GM12878 (cell line): ENCODE data around the gene OR7G3. TPM values are rescaled to one million over a fixed set of nuclear protein-coding genes. Genes with fewer than 3 reads are reported as not detected.

Experiments
- ATAC-seq: fragments of 200-7000 bp; cut with Tn5 transposase; 3 replicates; pipeline ENCODE4 v1.9.1; 2020; ENCODE audit warnings: mild to moderate bottlenecking, moderate library complexity
- BruUV-seq: library from RNA; stranded (reverse); fragments of 400-500 nt; replicated peaks from 2 replicates; lab custom pipeline; 2021; lab: Mats Ljungman, UMichigan
- CTCF ChIA-PET: fragments of 300-600 bp; sonication (Branson Sonifier 250); formaldehyde crosslinking; extraction: SDS; loops from one replicate; lab custom pipeline; 2021; ENCODE audit warnings: inconsistent platforms; lab: Yijun Ruan, JAX
- POLR2A ChIA-PET: fragments of 350-600 bp; formaldehyde crosslinking; extraction: SDS; loops from one replicate; lab custom pipeline; 2021; ENCODE audit warnings: inconsistent platforms; lab: Charles Lee
- RAD21 ChIA-PET: fragments of 300-600 bp; sonication (Branson Sonifier 250); formaldehyde crosslinking; loops from one replicate; lab custom pipeline; 2023; ENCODE audit warnings: antibody characterized with exemption; ENCODE audit not compliant: unreplicated experiment; lab: Charles Lee
- SMC1A ChIA-PET: fragments of 300-600 bp; sonication (Branson Sonifier 250); formaldehyde crosslinking; loops from one replicate; lab custom pipeline; 2023; ENCODE audit not compliant: unreplicated experiment, uncharacterized antibody; lab: Charles Lee
- DNase-seq: peaks from one replicate; pipeline ENCODE4 v3.0.0-alpha.2; 2011; ENCODE audit warnings: low read depth, low spot score
- FAIRE-seq: peaks from 3 replicates; lab custom pipeline; 2011; peaks lifted over from hg19 to GRCh38; lab: Jason Lieb, UNC
- H2AFZ ChIP-seq: 2 replicates; pipeline ENCODE4 v1.6.0; 2011; ENCODE audit warnings: low read depth, low read length, control low read depth; ENCODE audit not compliant: control insufficient read depth
- H3K27ac ChIP-seq: 2 replicates; pipeline ENCODE4 v1.5.1; 2011; ENCODE audit warnings: control low read depth; ENCODE audit not compliant: control insufficient read depth, insufficient read depth
- H3K27me3 ChIP-seq, 2 experiments: replicated peaks in 1 of 2; 2 replicates each; pipeline versions ENCODE4 v1.6.0 to v1.6.1; 2011; ENCODE audit warnings: low read length in 1 of 2; ENCODE audit not compliant: control insufficient read depth in 2 of 2, insufficient read depth in 2 of 2
- H3K36me3 ChIP-seq, 2 experiments: 2 replicates each; pipeline ENCODE4 v1.5.1; 2011; ENCODE audit warnings: low read length in 1 of 2; ENCODE audit not compliant: control insufficient read depth in 2 of 2, insufficient read depth in 2 of 2
- H3K4me1 ChIP-seq: 2 replicates; pipeline ENCODE4 v1.6.1; 2011; ENCODE audit warnings: mild to moderate bottlenecking, low read length, moderate library complexity, mixed read lengths; ENCODE audit not compliant: control insufficient read depth, insufficient read depth
- H3K4me2 ChIP-seq: 2 replicates; pipeline ENCODE4 v1.6.0; 2011; ENCODE audit warnings: control low read depth; ENCODE audit not compliant: control insufficient read depth, insufficient read depth
- H3K4me3 ChIP-seq: fragments of 200-600 bp; sonication (generic); 2 replicates; pipeline ENCODE4 v1.5.1; 2016
- H3K79me2 ChIP-seq: 2 replicates; pipeline ENCODE4 v1.6.0; 2011; ENCODE audit warnings: low read length; ENCODE audit not compliant: control insufficient read depth, insufficient read depth
- H3K9ac ChIP-seq: 2 replicates; pipeline ENCODE4 v1.8.0; 2011; ENCODE audit warnings: low read length, control low read depth, mixed read lengths; ENCODE audit not compliant: control insufficient read depth, insufficient read depth
- H3K9me3 ChIP-seq: replicated peaks from 3 replicates; pipeline ENCODE4 v1.5.1; 2011; ENCODE audit warnings: mild to moderate bottlenecking, low read length; ENCODE audit not compliant: control insufficient read depth, insufficient read depth
- H4K20me1 ChIP-seq: 2 replicates; pipeline ENCODE4 v1.6.0; 2011; ENCODE audit not compliant: control insufficient read depth, insufficient read depth
- BMI1 ChIP-seq: fragments of 450-650 bp; IDR thresholded peaks from 2 replicates; pipeline ENCODE4 v1.6.1; 2016; ENCODE audit warnings: mild to moderate bottlenecking, moderate library complexity, borderline replicate concordance
- CBX5 ChIP-seq: sonication (generic); IDR thresholded peaks from 2 replicates; pipeline ENCODE4 v1.6.1; 2016; ENCODE audit warnings: low read depth, moderate library complexity, mild to moderate bottlenecking, inconsistent platforms
- CEBPB ChIP-seq, 2 experiments: fragments of 150-350 bp in 1 of 2; IDR thresholded peaks; 2 replicates each; pipeline ENCODE4 v1.6.1; 2012 to 2014; ENCODE audit warnings: low read depth in 2 of 2, low read length in 2 of 2, borderline replicate concordance in 1 of 2, inconsistent platforms in 1 of 2
- CREM ChIP-seq: IDR thresholded peaks from 2 replicates; pipeline ENCODE4 v1.6.1; 2014; ENCODE audit warnings: antibody characterized with exemption, low read depth
- ESRRA ChIP-seq: IDR thresholded peaks from 2 replicates; pipeline ENCODE4 v1.6.1; 2012; ENCODE audit warnings: mild to moderate bottlenecking, low read length, improper control_type of control experiment
- FOXM1 ChIP-seq: IDR thresholded peaks from 2 replicates; pipeline ENCODE4 v1.6.1; 2012; ENCODE audit warnings: low read depth, mild to moderate bottlenecking, inconsistent platforms, low read length, moderate library complexity
- KLF5 ChIP-seq: fragments of 450-650 bp; IDR thresholded peaks from 2 replicates; pipeline ENCODE4 v1.6.1; 2014; ENCODE audit warnings: mild to moderate bottlenecking; ENCODE audit not compliant: partially characterized antibody
- NFYA ChIP-seq: IDR thresholded peaks from 2 replicates; pipeline ENCODE4 v1.6.1; 2011; ENCODE audit warnings: low read depth, mild to moderate bottlenecking, low read length, improper control_type of control experiment, borderline replicate concordance
- NKRF ChIP-seq: fragments of 450-650 bp; conservative IDR thresholded peaks from 2 replicates; pipeline ENCODE4 v1.6.1; 2017; ENCODE audit warnings: mild to moderate bottlenecking, moderate library complexity
- NR2C2 ChIP-seq: IDR thresholded peaks from 2 replicates; pipeline ENCODE4 v1.6.1; 2011; ENCODE audit warnings: borderline replicate concordance, low read depth; ENCODE audit not compliant: control insufficient read depth, insufficient read length
- SPI1 ChIP-seq: IDR thresholded peaks from 2 replicates; pipeline ENCODE4 v1.6.1; 2011; ENCODE audit warnings: low read depth, mild to moderate bottlenecking, low read length, moderate library complexity, borderline replicate concordance; ENCODE audit not compliant: insufficient read depth
- STAT3 ChIP-seq: IDR thresholded peaks from 2 replicates; pipeline ENCODE4 v1.6.1; 2011; ENCODE audit warnings: low read depth, low read length, improper control_type of control experiment
- SUPT20H ChIP-seq: IDR thresholded peaks from 2 replicates; pipeline ENCODE4 v1.6.1; 2011; ENCODE audit warnings: low read depth, mild to moderate bottlenecking, low read length, moderate library complexity, borderline replicate concordance; ENCODE audit not compliant: control insufficient read depth
- WRNIP1 ChIP-seq: IDR thresholded peaks from 2 replicates; pipeline ENCODE4 v1.6.1; 2011; ENCODE audit warnings: low read depth, low read length, improper control_type of control experiment, borderline replicate concordance
- ZNF24 ChIP-seq: fragments of 450-650 bp; IDR thresholded peaks from 2 replicates; pipeline ENCODE4 v1.6.1; 2017; ENCODE audit warnings: antibody characterized with exemption, mild to moderate bottlenecking
- WGBS: methylation state at CpG from one replicate; pipeline ENCODE4 v1.1.6; 2016; ENCODE audit warnings: low lambda C conversion rate; ENCODE audit not compliant: insufficient replicate concordance, insufficient coverage; ENCODE audit errors: missing lambda C conversion rate; 5-methylcytosine and 5-hydroxymethylcytosine counted together
- in situ Hi-C: fragments of 300-500 bp; cut with MboI; formaldehyde crosslinking; loops from 9 replicates; pipeline ENCODE4 v1.14.3; 2018; ENCODE audit warnings: mixed read lengths
- intact Hi-C: fragments of 100-400 bp; cut with micrococcal nuclease; formaldehyde crosslinking; loops from one replicate; pipeline ENCODE4 v1.14.2; 2022; ENCODE audit not compliant: unreplicated experiment
- polyA plus RNA-seq, 11 experiments: library from polyadenylated mRNA; depleted of rRNA in 4 of 11; unstranded in 6 of 11; stranded (reverse) in 5 of 11; fragments of >200 nt; fragmentation: Nextera tagmentation in 4 of 11; fragmentation: Illumina TruSeq in 1 of 11; extraction: Ambion mirVana in 4 of 11; extraction: Trizol in 1 of 11; gene quantifications; 1 replicate in 1 of 11; 2 replicates in 10 of 11; pipeline versions ENCODE4 v1.2.1 to v1.2.3, GENCODE V29; 2011 to 2016; ENCODE audit warnings: inconsistent platforms in 2 of 11, missing spikeins in 2 of 11, low read depth in 1 of 11
- total RNA-seq, 4 experiments: library from RNA; depleted of rRNA in 3 of 4; stranded (reverse); fragments of >200 nt in 3 of 4; fragmentation: Illumina TruSeq in 1 of 4; extraction: Trizol in 1 of 4; gene quantifications; 2 replicates each; pipeline versions ENCODE4 v1.2.1 to v1.2.3, GENCODE V29; 2013 to 2021
- TF ChIP-seq, protein P1 (sequence below): IDR thresholded peaks from 2 replicates; pipeline ENCODE4 v1.6.1; 2012; ENCODE audit warnings: improper control_type of control experiment, low read depth, low read length; ENCODE audit not compliant: insufficient replicate concordance

OR7G3 gene
- total and polyA plus RNA-seq, 10 of the 15 experiments (the other 5 are each of a cell fraction or from before 2014, with no cell fraction given): not detected

- SMC1A ChIA-PET: no interaction called here
- Histone ChIP-seq H3K36me3 (peaks cover 48 to 61% of the 10 kb centered on the region in 2 experiments), H3K4me3 (no peak overlapping the region), H3K27me3 (no peaks in the 10 kb centered on the region), H4K20me1 (no peaks in the 10 kb centered on the region), H2AFZ (no peak overlapping the region), H3K79me2 (no peaks in the 10 kb centered on the region), H3K27ac (no peak overlapping the region), H3K9me3 (peaks cover 39% of the 10 kb centered on the region), H3K4me1 (no peaks in the 10 kb centered on the region), H3K4me2 (no peak overlapping the region), H3K9ac (no peak overlapping the region)
- POLR2A ChIA-PET: no interaction called here
- intact Hi-C loops: no loop called here
- no TSS peak for BruUV-seq
- no peak for ATAC-seq
- CTCF ChIA-PET: no interaction called here
- in situ Hi-C loops: no loop called here
- RAD21 ChIA-PET: no interaction called here
- no peak for FAIRE-seq
- 93% methylated on average over 12 of the region's 12 CpGs for WGBS
- no peak for DNase-seq
- TF ChIP-seq CEBPB (IDR thresholded peaks at IDR 0.05; ENCODE audit: borderline replicate concordance in 1 of 2, low read depth in 2 of 2, low read length in 2 of 2): no peak
- TF ChIP-seq CREM: no peak
- TF ChIP-seq NR2C2: no peak
- TF ChIP-seq STAT3: no peak
- TF ChIP-seq FOXM1: no peak
- TF ChIP-seq NKRF: no peak
- TF ChIP-seq SUPT20H: no peak
- TF ChIP-seq CBX5: no peak
- TF ChIP-seq KLF5: no peak
- TF ChIP-seq, protein P1, sequence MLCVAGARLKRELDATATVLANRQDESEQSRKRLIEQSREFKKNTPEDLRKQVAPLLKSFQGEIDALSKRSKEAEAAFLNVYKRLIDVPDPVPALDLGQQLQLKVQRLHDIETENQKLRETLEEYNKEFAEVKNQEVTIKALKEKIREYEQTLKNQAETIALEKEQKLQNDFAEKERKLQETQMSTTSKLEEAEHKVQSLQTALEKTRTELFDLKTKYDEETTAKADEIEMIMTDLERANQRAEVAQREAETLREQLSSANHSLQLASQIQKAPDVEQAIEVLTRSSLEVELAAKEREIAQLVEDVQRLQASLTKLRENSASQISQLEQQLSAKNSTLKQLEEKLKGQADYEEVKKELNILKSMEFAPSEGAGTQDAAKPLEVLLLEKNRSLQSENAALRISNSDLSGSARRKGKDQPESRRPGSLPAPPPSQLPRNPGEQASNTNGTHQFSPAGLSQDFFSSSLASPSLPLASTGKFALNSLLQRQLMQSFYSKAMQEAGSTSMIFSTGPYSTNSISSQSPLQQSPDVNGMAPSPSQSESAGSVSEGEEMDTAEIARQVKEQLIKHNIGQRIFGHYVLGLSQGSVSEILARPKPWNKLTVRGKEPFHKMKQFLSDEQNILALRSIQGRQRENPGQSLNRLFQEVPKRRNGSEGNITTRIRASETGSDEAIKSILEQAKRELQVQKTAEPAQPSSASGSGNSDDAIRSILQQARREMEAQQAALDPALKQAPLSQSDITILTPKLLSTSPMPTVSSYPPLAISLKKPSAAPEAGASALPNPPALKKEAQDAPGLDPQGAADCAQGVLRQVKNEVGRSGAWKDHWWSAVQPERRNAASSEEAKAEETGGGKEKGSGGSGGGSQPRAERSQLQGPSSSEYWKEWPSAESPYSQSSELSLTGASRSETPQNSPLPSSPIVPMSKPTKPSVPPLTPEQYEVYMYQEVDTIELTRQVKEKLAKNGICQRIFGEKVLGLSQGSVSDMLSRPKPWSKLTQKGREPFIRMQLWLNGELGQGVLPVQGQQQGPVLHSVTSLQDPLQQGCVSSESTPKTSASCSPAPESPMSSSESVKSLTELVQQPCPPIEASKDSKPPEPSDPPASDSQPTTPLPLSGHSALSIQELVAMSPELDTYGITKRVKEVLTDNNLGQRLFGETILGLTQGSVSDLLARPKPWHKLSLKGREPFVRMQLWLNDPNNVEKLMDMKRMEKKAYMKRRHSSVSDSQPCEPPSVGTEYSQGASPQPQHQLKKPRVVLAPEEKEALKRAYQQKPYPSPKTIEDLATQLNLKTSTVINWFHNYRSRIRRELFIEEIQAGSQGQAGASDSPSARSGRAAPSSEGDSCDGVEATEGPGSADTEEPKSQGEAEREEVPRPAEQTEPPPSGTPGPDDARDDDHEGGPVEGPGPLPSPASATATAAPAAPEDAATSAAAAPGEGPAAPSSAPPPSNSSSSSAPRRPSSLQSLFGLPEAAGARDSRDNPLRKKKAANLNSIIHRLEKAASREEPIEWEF: no peak
- no peak for TF ChIP-seq WRNIP1
- TF ChIP-seq NFYA: no peak
- TF ChIP-seq ZNF24: no peak
- no peak for TF ChIP-seq BMI1
- TF ChIP-seq SPI1: no peak
- no peak for TF ChIP-seq ESRRA
These were observed 34.7 kb upstream of the OR7G3 start for GRCh38 chr19:9161427-9161826.
